OCI-LY7 (cell line): ENCODE measurements around the gene PDE6D. TPM values are rescaled to one million over a fixed set of nuclear protein-coding genes. Genes with fewer than 3 reads are reported as not detected.
A peak's percentile ranks its signal among the peaks of the same experiment; 100 is the strongest.

Source experiments
- BruUV-seq: library from RNA; stranded (reverse); fragments of 400-500 nt; replicated peaks from 2 replicates; lab custom pipeline; 2021; lab: Mats Ljungman, UMichigan
- CTCF ChIA-PET: fragments of 300-600 bp; sonication (Branson Sonifier 250); formaldehyde crosslinking; loops from one replicate; lab custom pipeline; 2022; ENCODE audit warnings: antibody characterized with exemption; ENCODE audit not compliant: unreplicated experiment; lab: Charles Lee
- POLR2A ChIA-PET: fragments of 300-600 bp; sonication (Branson Sonifier 250); formaldehyde crosslinking; loops from one replicate; lab custom pipeline; 2022; ENCODE audit warnings: antibody characterized with exemption; lab: Charles Lee
- DNase-seq: peaks from one replicate; pipeline ENCODE4 v3.0.0-alpha.2; 2015; ENCODE audit warnings: low spot score
- H2AFZ ChIP-seq: fragments of 200-600 bp; sonication (generic), shearing (Covaris generic); 2 replicates; pipeline ENCODE4 v1.6.1; 2014; ENCODE audit warnings: mild to moderate bottlenecking, antibody characterized with exemption, low read length, moderate library complexity
- H3K27ac ChIP-seq: fragments of 200-600 bp; sonication (generic); 2 replicates; pipeline ENCODE4 v1.5.1; 2014; ENCODE audit warnings: mixed run types, low read depth, mild to moderate bottlenecking, moderate library complexity, low read length, inconsistent platforms; ENCODE audit not compliant: poor library complexity, severe bottlenecking
- H3K36me3 ChIP-seq: fragments of 200-600 bp; sonication (generic); 2 replicates; pipeline ENCODE4 v1.6.1; 2014; ENCODE audit warnings: mild to moderate bottlenecking, antibody characterized with exemption, low read length, moderate library complexity, mixed read lengths; ENCODE audit not compliant: insufficient read depth
- H3K4me1 ChIP-seq: fragments of 200-600 bp; sonication (generic); 2 replicates; pipeline ENCODE4 v1.5.1; 2014; ENCODE audit warnings: mild to moderate bottlenecking, low read length; ENCODE audit not compliant: insufficient read depth, poor library complexity, severe bottlenecking
- H3K4me2 ChIP-seq: fragments of 200-600 bp; sonication (generic); 2 replicates; pipeline ENCODE4 v1.6.1; 2014; ENCODE audit warnings: mild to moderate bottlenecking, low read length
- H3K4me3 ChIP-seq: fragments of 200-600 bp; sonication (generic); 2 replicates; pipeline ENCODE4 v1.5.1; 2014; ENCODE audit warnings: mild to moderate bottlenecking, low read depth, low read length; ENCODE audit not compliant: poor library complexity, severe bottlenecking
- H3K79me2 ChIP-seq: fragments of 200-600 bp; sonication (generic); 2 replicates; pipeline ENCODE4 v1.6.1; 2016; ENCODE audit warnings: low read depth, mild to moderate bottlenecking, low read length, moderate library complexity, mixed read lengths; ENCODE audit not compliant: insufficient read depth
- H3K9me2 ChIP-seq: fragments of 200-600 bp; sonication (generic); 2 replicates; pipeline ENCODE4 v1.6.1; 2016; ENCODE audit warnings: mild to moderate bottlenecking, low read length, mixed read lengths; ENCODE audit not compliant: insufficient read depth
- H3K9me3 ChIP-seq: fragments of 200-600 bp; sonication (generic); 2 replicates; pipeline ENCODE4 v1.6.1; 2014; ENCODE audit warnings: mild to moderate bottlenecking, mixed run types, low read length, mixed read lengths
- H4K20me1 ChIP-seq: fragments of 200-600 bp; sonication (generic); 2 replicates; pipeline ENCODE4 v1.6.1; 2014; ENCODE audit warnings: mild to moderate bottlenecking, antibody characterized with exemption, low read length, moderate library complexity, mixed read lengths; ENCODE audit not compliant: insufficient read depth
- CTCF ChIP-seq: fragments of 200-600 bp; sonication (generic); conservative IDR thresholded peaks from 2 replicates; pipeline ENCODE4 v1.5.1; 2014; ENCODE audit warnings: mild to moderate bottlenecking, antibody characterized with exemption, low read length, moderate library complexity, mixed read lengths
- EZH2phosphoT487 ChIP-seq: fragments of 200-600 bp; sonication (generic); IDR thresholded peaks from 2 replicates; pipeline ENCODE4 v1.6.1; 2018; ENCODE audit warnings: low read depth, borderline replicate concordance, mild to moderate bottlenecking, mixed run types, antibody characterized with exemption, low read length, moderate library complexity, mixed read lengths
- intact Hi-C: fragments of 100-400 bp; cut with micrococcal nuclease; formaldehyde crosslinking; loops from one replicate; pipeline ENCODE4 v1.10.0; 2022; ENCODE audit not compliant: unreplicated experiment
- total RNA-seq, 2 experiments: library from RNA; depleted of rRNA in 1 of 2; stranded (reverse); fragments of >200 nt in 1 of 2; shearing (Covaris generic) in 1 of 2; gene quantifications; 2 replicates each; pipeline ENCODE4 v1.2.3, GENCODE V29; 2014 to 2022

Gene PDE6D
- total RNA-seq, 2 experiments from 2014 or later, result 47.4 to 54.6 TPM

DNA sequence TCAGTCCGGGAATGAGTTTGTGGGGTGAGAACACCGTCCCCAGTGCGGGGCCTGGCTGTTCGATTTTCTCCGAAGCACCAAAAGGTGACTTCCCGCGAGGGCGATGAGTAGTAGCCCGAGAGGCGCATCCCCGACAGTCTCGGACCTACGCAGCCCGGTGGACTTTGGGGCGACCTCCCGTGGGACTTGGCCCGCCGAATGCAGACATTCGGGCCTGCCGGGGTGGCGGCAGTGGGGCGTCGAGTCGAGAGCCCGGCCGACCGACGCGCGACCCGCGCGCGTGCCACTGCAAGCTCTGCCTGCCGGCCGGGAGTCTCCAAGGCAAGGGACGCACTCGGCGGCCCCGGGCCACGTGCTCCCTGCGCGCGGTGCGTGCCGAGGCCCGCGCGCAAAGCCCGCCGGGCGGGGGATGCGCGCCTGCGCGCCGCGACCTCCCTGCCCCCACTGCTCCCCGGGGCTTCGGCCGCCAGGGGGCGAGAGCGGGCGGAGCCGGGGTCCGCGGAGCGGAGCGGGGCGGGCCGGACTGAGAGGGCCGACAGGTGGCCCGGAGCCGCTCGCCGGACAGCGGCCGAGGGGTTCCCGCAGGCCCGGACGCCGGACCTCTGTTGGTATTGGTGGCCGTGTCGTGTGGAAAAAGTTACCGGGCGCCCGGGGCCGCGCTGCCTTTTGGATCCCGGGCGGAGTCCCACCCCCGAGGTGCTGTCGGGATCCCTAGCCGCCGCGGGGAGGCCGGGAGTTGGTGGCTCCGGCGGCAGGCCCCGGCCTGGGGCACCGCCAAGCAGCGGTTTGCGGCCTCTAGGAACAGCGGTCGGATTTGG lies 70.9 kb downstream of the PDE6D start:
- TF ChIP-seq CTCF (peak; percentile 69), EZH2phosphoT487 (no peak)
- Histone ChIP-seq H3K79me2 (peaks cover 66% of the 10 kb centered on the region), H3K27ac (peak overlapping the region; percentile 95), H3K4me2 (peak overlapping the region; percentile 82), H4K20me1 (peaks cover 20% of the 10 kb centered on the region), H3K4me3 (peak overlapping the region; percentile 93), H3K9me2 (no peaks in the 10 kb centered on the region), H3K9me3 (no peaks in the 10 kb centered on the region), H3K4me1 (peaks cover 50% of the 10 kb centered on the region), H3K36me3 (peaks cover 63% of the 10 kb centered on the region), H2AFZ (no peak overlapping the region)
- BruUV-seq, result no TSS peak
- intact Hi-C loops, result loop anchor here (2.0 to 10.0 kb wide), 3 partner anchors 71 to 245 kb away; partner anchors contain the start of genes NCL and PDE6D
- CTCF ChIA-PET, result interaction anchor here (0.6 to 0.9 kb wide), 2 partner anchors 23 to 26 kb away, joined by 3 to 4 read pairs; no protein-coding TSS in a partner anchor
- peak; percentile 94 for DNase-seq
- POLR2A ChIA-PET, result interaction anchor here (0.7 to 2.2 kb wide), 6 partner anchors 24 to 97 kb away, joined by 3 to 7 read pairs (median 3); no protein-coding TSS in a partner anchor

- peak; percentile 68 for DNase-seq
- peak overlapping the region; percentile 95 for H3K27ac ChIP-seq
- peak overlapping the region; percentile 93 for H3K4me3 ChIP-seq
- peak overlapping the region; percentile 55 for H3K4me2 ChIP-seq
- H3K9me2 ChIP-seq, result no peaks in the 10 kb centered on the region
- H2AFZ ChIP-seq, result no peak overlapping the region
- no peak for TF ChIP-seq CTCF
- no peak for TF ChIP-seq EZH2phosphoT487
- no peaks in the 10 kb centered on the region for H3K9me3 ChIP-seq
- H3K79me2 ChIP-seq, result peaks cover 67% of the 10 kb centered on the region
- CTCF ChIA-PET, result interaction anchor here (0.6 to 0.9 kb wide), 2 partner anchors 23 to 26 kb away, joined by 3 to 4 read pairs; no protein-coding TSS in a partner anchor
- POLR2A ChIA-PET, result interaction anchor here (0.6 to 2.2 kb wide), 8 partner anchors 24 to 96 kb away, joined by 3 to 8 read pairs (median 4); no protein-coding TSS in a partner anchor
- intact Hi-C loops, result loop anchor here (2.0 kb wide), 1 partner anchor 71 kb away; the partner anchor contains the start of gene PDE6D
- BruUV-seq, result no TSS peak
- H3K36me3 ChIP-seq, result peaks cover 57% of the 10 kb centered on the region
- H4K20me1 ChIP-seq, result peaks cover 20% of the 10 kb centered on the region
- peaks cover 47% of the 10 kb centered on the region for H3K4me1 ChIP-seq
Observed at GRCh38 chr2:231709636-231709980, 71.5 kb downstream of the PDE6D start.
